ENCODE data around the gene RAB19.

GRCh38 chr7:140425718-140426117 is 21.9 kb downstream of the RAB19 start:
- TF ChIP-seq CTCF (IDR thresholded peaks at IDR 0.05) (no peak), POLR2A (IDR thresholded peaks at IDR 0.05) (no peak)

All from testis (tissue), 2 donors.